Stimulated activated CD4-positive, alpha-beta T cell treated with anti-CD3 and anti-CD28 coated beads, Interleukin-15, amount 100 ng/mL, for 48 hours (primary cell): ENCODE results near the gene BTBD19.

Source experiments
- DNase-seq, 2 donors: peaks; one replicate each; pipeline ENCODE4 v3.0.0-alpha.2; 2020; ENCODE audit warnings: low read depth in 2 of 2

Gene BTBD19

DNA sequence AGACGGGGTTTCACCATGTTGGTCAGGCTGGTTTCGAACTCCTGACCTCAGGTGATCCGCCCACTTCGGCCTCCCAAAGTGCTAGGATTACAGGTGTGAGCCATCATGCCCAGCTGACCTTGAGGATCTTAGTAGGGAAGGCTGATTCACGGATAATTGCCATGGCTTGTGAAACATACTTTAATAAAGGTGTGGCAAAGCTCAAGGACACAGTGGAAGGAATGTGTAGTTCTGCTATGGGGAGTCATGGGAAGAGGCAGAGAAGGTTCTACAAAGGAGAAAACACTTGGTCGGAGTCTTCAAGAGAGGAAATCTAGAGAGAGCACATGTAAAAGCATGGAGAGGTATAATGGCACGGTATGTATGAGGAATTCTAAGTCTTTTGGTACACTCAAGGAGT, 47.4 kb downstream of the BTBD19 start:
- no peak for DNase-seq

DNA sequence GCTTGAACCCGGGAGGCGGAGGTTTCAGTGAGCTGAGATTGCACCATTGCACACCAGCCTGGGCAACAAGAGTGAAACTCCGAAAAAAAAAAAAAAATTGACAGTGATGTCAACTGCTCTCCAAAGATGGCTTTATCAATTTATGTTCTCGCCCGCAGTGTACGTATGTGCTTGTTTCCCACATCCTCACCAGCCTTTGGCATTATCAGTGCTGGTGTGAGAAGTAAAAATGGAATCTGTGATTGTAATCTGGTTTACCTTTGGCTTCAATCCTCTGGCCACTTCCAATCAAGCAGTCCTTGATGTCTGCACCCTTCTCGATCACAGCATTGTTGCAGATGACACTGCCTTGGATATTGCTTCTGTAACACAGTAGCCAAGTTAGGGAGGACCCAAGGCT, 49.1 kb downstream of the BTBD19 start:
- DNase-seq: no peak

DNA sequence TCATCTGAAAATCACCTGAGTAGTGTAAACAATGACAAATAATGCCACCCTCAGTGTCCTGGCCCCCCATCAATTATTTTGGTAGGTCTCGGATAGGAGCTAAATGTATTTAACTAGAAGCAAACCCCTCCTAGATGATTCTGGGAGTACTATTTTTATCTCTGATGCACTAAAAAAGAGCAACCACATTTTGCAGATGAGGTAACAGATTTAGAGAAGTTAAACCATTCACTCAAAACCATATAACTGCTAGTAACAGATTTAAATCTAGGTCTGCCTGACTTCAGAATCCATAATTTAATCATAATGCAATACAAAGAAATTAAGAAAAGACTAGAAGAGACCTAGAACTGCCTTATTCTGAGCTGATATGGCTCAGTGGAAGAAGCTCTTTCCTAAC, 52.0 kb downstream of the BTBD19 start:
- DNase-seq: no peak

DNA sequence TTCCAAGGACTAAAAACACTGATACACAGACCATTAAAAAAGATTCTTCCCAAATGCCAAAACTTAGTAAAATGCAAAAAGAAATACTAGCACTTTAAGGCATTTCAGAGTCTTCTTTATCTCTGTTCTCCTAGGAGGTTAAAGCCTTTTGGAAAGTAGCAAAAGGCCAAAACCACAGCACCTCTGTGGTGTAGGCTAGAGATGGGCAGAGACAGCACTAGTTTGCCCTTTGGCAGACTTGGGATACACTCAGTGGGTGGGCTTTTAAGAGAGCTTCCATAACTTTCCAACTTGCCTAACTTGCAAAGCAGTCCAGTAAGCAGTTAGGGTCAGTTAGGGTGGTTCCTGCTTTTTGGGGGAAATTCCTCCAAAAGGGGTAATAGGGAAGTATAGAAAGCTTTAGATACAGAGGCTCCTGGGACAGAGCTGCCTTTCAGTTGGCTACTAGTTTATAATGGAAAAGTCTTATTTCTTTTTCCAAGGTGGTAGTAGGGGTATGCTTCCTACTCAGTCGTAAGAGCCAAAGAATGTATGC, 52.6 kb downstream of the BTBD19 start:
- DNase-seq: no peak

DNA sequence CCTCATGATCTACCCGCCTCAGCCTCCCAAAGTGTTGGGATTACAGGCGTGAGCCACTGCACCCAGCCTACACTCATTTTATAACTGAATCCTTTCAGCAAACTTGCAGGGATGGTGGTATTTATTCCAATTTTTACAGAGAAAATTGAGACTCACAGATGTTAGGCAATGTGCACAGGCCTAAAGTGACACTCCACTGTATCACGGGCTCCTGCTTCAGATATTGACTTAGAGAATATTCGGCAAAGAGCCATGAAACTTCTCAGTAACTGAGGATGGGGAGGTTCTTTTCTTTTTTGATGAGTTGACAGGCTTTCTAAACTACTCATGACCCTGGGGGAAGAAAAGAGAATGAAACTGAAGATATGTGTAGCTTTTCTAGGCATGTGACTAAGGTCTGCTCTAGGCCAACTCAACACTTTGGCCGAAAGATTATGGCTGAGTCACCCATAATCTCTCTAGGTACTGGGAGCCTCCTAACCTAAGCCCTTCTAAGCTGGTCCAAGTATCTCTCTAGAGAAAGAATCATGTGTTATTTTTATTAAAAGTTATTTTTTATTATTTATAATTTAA, 54.6 kb downstream of the BTBD19 start:
- DNase-seq: no peak
